ENCODE results near the gene FBXO9.

GRCh38 chr6:53035549-53036213, 29.5 kb upstream of the FBXO9 start:
- TF ChIP-seq POLR2AphosphoS5 (IDR thresholded peaks at IDR 0.05; ENCODE audit: insufficient read depth in 1 of 2, low read depth in 1 of 2) (no peak), POLR2A (IDR thresholded peaks at IDR 0.05) (no peak)
